Measurements from ENCODE around the gene CNTRL. TPM values are rescaled to one million over a fixed set of nuclear protein-coding genes. Genes with fewer than 3 reads are reported as not detected.

CNTRL gene
- polyA plus RNA-seq, 4 donors: 1.9 to 14.4 (median 4.5) TPM

DNA sequence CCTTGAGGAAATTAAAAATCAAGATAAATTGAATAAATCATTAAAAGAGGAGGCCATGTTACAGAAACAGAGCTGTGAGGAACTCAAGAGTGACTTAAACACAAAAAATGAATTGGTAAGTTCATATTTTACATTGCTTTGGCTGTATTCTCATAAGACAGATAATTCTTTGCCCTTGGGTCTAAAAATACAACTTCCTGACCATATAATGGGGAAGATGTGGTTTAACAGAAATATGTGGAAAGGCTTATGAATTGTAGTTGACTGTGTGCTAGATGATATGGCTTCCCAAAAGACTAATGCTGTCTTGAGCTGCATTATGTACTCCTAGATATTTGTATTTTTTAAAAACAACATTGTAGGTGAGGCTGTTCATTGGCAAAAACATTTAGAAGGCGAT, 33.1 kb downstream of the CNTRL start:
- no peak for FAIRE-seq
- WGBS, 3 donors: 88 to 96% (median 95%) methylated on average over 1 of the region's 1 CpG

GRCh38 chr9:121115466-121115865, 40.7 kb downstream of the CNTRL start:
- no peak overlapping the region for H3K27ac ChIP-seq (ENCODE audit: low read depth in 1 of 3, low read length in 2 of 3)
- H3K4me1 ChIP-seq (ENCODE audit: control insufficient read depth in 3 of 3, insufficient read depth in 2 of 3, low read depth in 1 of 3, low read length in 2 of 3): no peaks in the 10 kb centered on the region
- no peaks in the 10 kb centered on the region for H3K9me3 ChIP-seq (ENCODE audit: control insufficient read depth in 2 of 2, insufficient read depth in 1 of 2, low read depth in 1 of 2, low read length in 1 of 2)
- no peak overlapping the region for H3K4me3 ChIP-seq (ENCODE audit: low read depth in 1 of 3, low read length in 3 of 3)
- 88 to 95% (median 91%) methylated on average over 1 of the region's 1 CpG for WGBS, 3 donors
- no peaks in the 10 kb centered on the region for H3K27me3 ChIP-seq (ENCODE audit: control insufficient read depth in 3 of 3, insufficient read depth in 3 of 3, low read length in 3 of 3)
- FAIRE-seq (no peak), DNase-seq (no peak)
- H3K36me3 ChIP-seq (ENCODE audit: control insufficient read depth in 3 of 3, insufficient read depth in 2 of 3, low read depth in 1 of 3, low read length in 3 of 3): peaks cover 0 to 1% (median 0%) of the 10 kb centered on the region in 3 donors

More for the DNA sequence above, 33.1 kb downstream of the CNTRL start:
- Histone ChIP-seq H3K36me3 (ENCODE audit: control insufficient read depth in 3 of 3, insufficient read depth in 2 of 3, low read depth in 1 of 3, low read length in 3 of 3) (no peaks in the 10 kb centered on the region), H3K27me3 (ENCODE audit: control insufficient read depth in 3 of 3, insufficient read depth in 3 of 3, low read length in 3 of 3) (no peaks in the 10 kb centered on the region), H3K4me1 (ENCODE audit: control insufficient read depth in 3 of 3, insufficient read depth in 2 of 3, low read depth in 1 of 3, low read length in 2 of 3) (no peaks in the 10 kb centered on the region), H3K27ac (ENCODE audit: low read depth in 1 of 3, low read length in 2 of 3) (no peak overlapping the region), H3K4me3 (ENCODE audit: low read depth in 1 of 3, low read length in 3 of 3) (no peak overlapping the region), H3K9me3 (ENCODE audit: control insufficient read depth in 2 of 2, insufficient read depth in 1 of 2, low read depth in 1 of 2, low read length in 1 of 2) (no peaks in the 10 kb centered on the region)
- DNase-seq: no peak

GRCh38 chr9:121118266-121118665, 43.5 kb downstream of the CNTRL start:
- Histone ChIP-seq H3K4me1 (ENCODE audit: control insufficient read depth in 3 of 3, insufficient read depth in 2 of 3, low read depth in 1 of 3, low read length in 2 of 3) (peaks cover 0 to 5% (median 0%) of the 10 kb centered on the region in 3 donors), H3K27ac (ENCODE audit: low read depth in 1 of 3, low read length in 2 of 3) (no peak overlapping the region), H3K9me3 (ENCODE audit: control insufficient read depth in 2 of 2, insufficient read depth in 1 of 2, low read depth in 1 of 2, low read length in 1 of 2) (no peaks in the 10 kb centered on the region), H3K36me3 (ENCODE audit: control insufficient read depth in 3 of 3, insufficient read depth in 2 of 3, low read depth in 1 of 3, low read length in 3 of 3) (peaks cover 0 to 1% (median 0%) of the 10 kb centered on the region in 3 donors), H3K4me3 (ENCODE audit: low read depth in 1 of 3, low read length in 3 of 3) (no peak overlapping the region), H3K27me3 (ENCODE audit: control insufficient read depth in 3 of 3, insufficient read depth in 3 of 3, low read length in 3 of 3) (no peaks in the 10 kb centered on the region)
- 86 to 95% (median 87%) methylated on average over 2 of the region's 2 CpGs for WGBS, 3 donors
- FAIRE-seq: no peak
- DNase-seq: no peak

- H3K4me3 ChIP-seq (ENCODE audit: low read depth in 1 of 3, low read length in 3 of 3): no peak overlapping the region
- 89 to 92% (median 91%) methylated on average over 2 of the region's 2 CpGs for WGBS, 3 donors
Observed at GRCh38 chr9:121120386-121120785, 45.6 kb downstream of the CNTRL start.

DNA sequence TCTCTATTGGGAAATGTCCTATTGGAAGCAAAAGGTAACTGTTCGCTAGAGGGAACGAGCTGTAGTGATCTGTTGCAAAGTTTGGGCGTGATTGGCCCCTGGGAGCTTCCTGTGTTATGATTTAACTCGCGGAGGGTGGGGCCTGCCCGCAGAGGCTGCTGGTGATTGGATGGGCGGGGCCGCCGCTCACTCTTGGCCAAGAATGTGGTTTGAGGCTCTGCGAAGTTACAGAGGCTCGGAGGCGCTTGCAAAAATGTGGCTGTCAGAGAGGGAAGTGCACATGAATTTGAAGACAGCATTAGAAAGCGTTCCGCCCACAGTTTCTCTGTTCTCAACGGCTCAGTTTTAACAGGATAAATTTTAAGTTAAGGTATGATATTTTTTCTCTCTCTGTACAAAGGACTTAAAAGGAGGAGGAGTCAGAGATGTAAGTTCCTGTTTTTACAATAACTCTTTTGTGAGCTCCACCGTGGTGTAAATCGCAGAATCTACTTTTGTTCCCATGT, 46.9 kb downstream of the CNTRL start:
- whole genome bisulfite sequencing, 3 donors: 0 to 2% (median 0%) methylated on average over 17 of the region's 17 CpGs
- FAIRE-seq: peak; percentile 77
- DNase-seq: peak; percentile 96 to 97
- no peaks in the 10 kb centered on the region for H3K36me3 ChIP-seq (ENCODE audit: control insufficient read depth in 3 of 3, insufficient read depth in 2 of 3, low read depth in 1 of 3, low read length in 3 of 3)
- H3K27ac ChIP-seq (ENCODE audit: low read depth in 1 of 3, low read length in 2 of 3): peak overlapping the region in 1 of 3 donors; percentile 63
- no peaks in the 10 kb centered on the region for H3K27me3 ChIP-seq (ENCODE audit: control insufficient read depth in 3 of 3, insufficient read depth in 3 of 3, low read length in 3 of 3)
- peak overlapping the region; percentile 22 to 53 (median 42) for H3K4me3 ChIP-seq (ENCODE audit: low read depth in 1 of 3, low read length in 3 of 3)
- peaks cover 0 to 5% (median 0%) of the 10 kb centered on the region in 3 donors for H3K4me1 ChIP-seq (ENCODE audit: control insufficient read depth in 3 of 3, insufficient read depth in 2 of 3, low read depth in 1 of 3, low read length in 2 of 3)
- H3K9me3 ChIP-seq (ENCODE audit: control insufficient read depth in 2 of 2, insufficient read depth in 1 of 2, low read depth in 1 of 2, low read length in 1 of 2): no peaks in the 10 kb centered on the region

More at GRCh38 chr9:121120386-121120785, 45.6 kb downstream of the CNTRL start:
- Histone ChIP-seq H3K4me1 (ENCODE audit: control insufficient read depth in 3 of 3, insufficient read depth in 2 of 3, low read depth in 1 of 3, low read length in 2 of 3) (peaks cover 0 to 5% (median 0%) of the 10 kb centered on the region in 3 donors), H3K36me3 (ENCODE audit: control insufficient read depth in 3 of 3, insufficient read depth in 2 of 3, low read depth in 1 of 3, low read length in 3 of 3) (peaks cover 0 to 1% (median 0%) of the 10 kb centered on the region in 3 donors), H3K27ac (ENCODE audit: low read depth in 1 of 3, low read length in 2 of 3) (no peak overlapping the region), H3K9me3 (ENCODE audit: control insufficient read depth in 2 of 2, insufficient read depth in 1 of 2, low read depth in 1 of 2, low read length in 1 of 2) (no peaks in the 10 kb centered on the region), H3K27me3 (ENCODE audit: control insufficient read depth in 3 of 3, insufficient read depth in 3 of 3, low read length in 3 of 3) (no peaks in the 10 kb centered on the region)
- no peak for FAIRE-seq
- no peak for DNase-seq

DNA sequence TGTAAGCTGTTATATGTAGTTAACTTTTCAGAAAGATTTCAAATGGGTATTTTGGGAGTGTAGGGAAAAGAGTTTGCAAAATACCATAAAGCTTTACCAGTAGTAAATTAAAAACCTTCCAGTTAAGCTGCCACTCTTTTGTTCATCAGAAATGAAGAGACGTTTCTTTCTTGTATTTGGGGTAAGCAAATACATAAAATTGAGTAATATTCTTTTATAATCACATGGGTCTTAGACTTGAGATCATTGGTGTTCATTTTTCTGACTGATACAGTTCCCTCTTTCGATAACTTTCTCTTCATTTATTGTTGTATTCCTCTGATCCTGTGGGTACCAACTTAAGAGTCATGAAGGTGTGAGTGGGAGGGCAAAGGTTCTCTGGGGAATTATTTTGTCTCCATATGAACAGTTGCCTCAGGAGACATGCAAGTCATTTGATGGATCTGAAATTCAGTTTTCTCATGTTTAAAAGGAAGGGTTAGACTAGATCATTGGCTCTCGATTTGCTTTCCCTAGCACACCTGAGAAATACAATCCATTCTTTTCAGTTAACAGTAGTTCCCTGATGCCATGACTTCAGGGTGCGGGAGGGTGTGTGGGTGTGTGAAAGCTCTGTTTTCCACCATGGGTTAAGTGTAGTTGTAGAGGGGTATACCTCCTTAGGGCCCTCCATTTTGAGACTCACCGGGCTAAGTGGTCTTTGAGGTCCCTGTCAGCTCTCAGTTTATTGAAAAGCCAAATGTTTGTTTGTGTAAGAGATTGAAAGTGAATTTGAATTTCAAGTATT, 47.7 kb downstream of the CNTRL start:
- 44 to 50% (median 46%) methylated on average over 5 of the region's 5 CpGs for WGBS, 3 donors
- Histone ChIP-seq H3K4me1 (ENCODE audit: control insufficient read depth in 3 of 3, insufficient read depth in 2 of 3, low read depth in 1 of 3, low read length in 2 of 3) (peaks cover 0 to 5% (median 0%) of the 10 kb centered on the region in 3 donors), H3K4me3 (ENCODE audit: low read depth in 1 of 3, low read length in 3 of 3) (peak overlapping the region in 1 of 3 donors; percentile 53), H3K36me3 (ENCODE audit: control insufficient read depth in 3 of 3, insufficient read depth in 2 of 3, low read depth in 1 of 3, low read length in 3 of 3) (peaks cover 0 to 1% (median 0%) of the 10 kb centered on the region in 3 donors), H3K9me3 (ENCODE audit: control insufficient read depth in 2 of 2, insufficient read depth in 1 of 2, low read depth in 1 of 2, low read length in 1 of 2) (no peaks in the 10 kb centered on the region), H3K27ac (ENCODE audit: low read depth in 1 of 3, low read length in 2 of 3) (peak overlapping the region in 1 of 3 donors; percentile 63), H3K27me3 (ENCODE audit: control insufficient read depth in 3 of 3, insufficient read depth in 3 of 3, low read length in 3 of 3) (no peaks in the 10 kb centered on the region)
- DNase-seq: peak; percentile 10 to 29
- FAIRE-seq: no peak

GRCh38 chr9:121123816-121124535, 49.2 kb downstream of the CNTRL start:
- FAIRE-seq: no peak
- Histone ChIP-seq H3K27me3 (ENCODE audit: control insufficient read depth in 3 of 3, insufficient read depth in 3 of 3, low read length in 3 of 3) (no peaks in the 10 kb centered on the region), H3K4me3 (ENCODE audit: low read depth in 1 of 3, low read length in 3 of 3) (no peak overlapping the region), H3K36me3 (ENCODE audit: control insufficient read depth in 3 of 3, insufficient read depth in 2 of 3, low read depth in 1 of 3, low read length in 3 of 3) (peaks cover 0 to 1% (median 0%) of the 10 kb centered on the region in 3 donors), H3K9me3 (ENCODE audit: control insufficient read depth in 2 of 2, insufficient read depth in 1 of 2, low read depth in 1 of 2, low read length in 1 of 2) (no peaks in the 10 kb centered on the region), H3K27ac (ENCODE audit: low read depth in 1 of 3, low read length in 2 of 3) (no peak overlapping the region), H3K4me1 (ENCODE audit: control insufficient read depth in 3 of 3, insufficient read depth in 2 of 3, low read depth in 1 of 3, low read length in 2 of 3) (peaks cover 0 to 5% (median 0%) of the 10 kb centered on the region in 3 donors)
- DNase-seq: no peak
- WGBS, 3 donors: 81 to 87% (median 82%) methylated on average over 5 of the region's 5 CpGs

- Histone ChIP-seq H3K4me3 (ENCODE audit: low read depth in 1 of 3, low read length in 3 of 3) (no peak overlapping the region), H3K4me1 (ENCODE audit: control insufficient read depth in 3 of 3, insufficient read depth in 2 of 3, low read depth in 1 of 3, low read length in 2 of 3) (peaks cover 0 to 5% (median 0%) of the 10 kb centered on the region in 3 donors), H3K9me3 (ENCODE audit: control insufficient read depth in 2 of 2, insufficient read depth in 1 of 2, low read depth in 1 of 2, low read length in 1 of 2) (no peaks in the 10 kb centered on the region), H3K27ac (ENCODE audit: low read depth in 1 of 3, low read length in 2 of 3) (no peak overlapping the region), H3K36me3 (ENCODE audit: control insufficient read depth in 3 of 3, insufficient read depth in 2 of 3, low read depth in 1 of 3, low read length in 3 of 3) (peaks cover 0 to 1% (median 0%) of the 10 kb centered on the region in 3 donors), H3K27me3 (ENCODE audit: control insufficient read depth in 3 of 3, insufficient read depth in 3 of 3, low read length in 3 of 3) (no peaks in the 10 kb centered on the region)
- DNase-seq: no peak
- 45 to 68% (median 47%) methylated on average over 3 of the region's 3 CpGs for WGBS, 3 donors
- no peak for FAIRE-seq
Observed at GRCh38 chr9:121125590-121125989, 50.8 kb downstream of the CNTRL start.

All from small intestine (tissue), 7 donors.